Transverse colon (tissue), 4 donors: ENCODE data around the gene ATG16L1. TPM values are rescaled to one million over a fixed set of nuclear protein-coding genes. Genes with fewer than 3 reads are reported as not detected.

Source experiments
- DNase-seq: peaks from one replicate; pipeline ENCODE4 v3.0.0-alpha.2; 2019
- H3K27ac ChIP-seq, 4 donors: fragments of 200-600 bp; sonication (generic); 2 replicates each; pipeline ENCODE4 v1.5.1; 2016 to 2018; ENCODE audit warnings: inconsistent platforms in 4 of 4
- H3K27me3 ChIP-seq: fragments of 200-600 bp; sonication (generic); 2 replicates; pipeline ENCODE4 v1.5.1; 2017; ENCODE audit warnings: inconsistent platforms
- H3K36me3 ChIP-seq, 4 donors: fragments of 200-600 bp; sonication (generic); 2 replicates each; pipeline ENCODE4 v1.5.1; 2017 to 2019; ENCODE audit warnings: inconsistent platforms in 4 of 4
- H3K4me1 ChIP-seq, 4 donors: fragments of 200-600 bp; sonication (generic); 2 replicates each; pipeline ENCODE4 v1.5.1; 2017 to 2020; ENCODE audit warnings: inconsistent platforms in 4 of 4
- H3K4me3 ChIP-seq, 4 donors: fragments of 200-600 bp; sonication (generic); 1 replicate in 1 of 4; 2 replicates in 3 of 4; pipeline versions ENCODE4 v1.5.1 to v1.6.1; 2017 to 2019; ENCODE audit warnings: inconsistent platforms in 4 of 4
- H3K9me3 ChIP-seq, 2 donors: fragments of 200-600 bp; sonication (generic); 2 replicates each; pipeline ENCODE4 v1.5.1; 2017 to 2019; ENCODE audit warnings: inconsistent platforms in 2 of 2
- EP300 ChIP-seq: sonication (generic); formaldehyde crosslinking; IDR thresholded peaks from one replicate; pipeline ENCODE4 v1.6.1; 2017; ENCODE audit warnings: antibody characterized with exemption, low read depth
- POLR2A ChIP-seq: fragments of 450-650 bp; IDR thresholded peaks from one replicate; pipeline ENCODE4 v1.6.1; 2016; ENCODE audit warnings: antibody characterized with exemption, mild to moderate bottlenecking, moderate library complexity
- POLR2AphosphoS5 ChIP-seq, 3 donors: sonication (generic); formaldehyde crosslinking; IDR thresholded peaks; one replicate each; pipeline ENCODE4 v1.6.1; 2016; ENCODE audit warnings: antibody characterized with exemption in 3 of 3
- WGBS, 2 donors: methylation state at CpG; one replicate each; pipeline ENCODE4 v1.1.5; 2018; ENCODE audit warnings: low coverage in 1 of 2; 5-methylcytosine and 5-hydroxymethylcytosine counted together
- in situ Hi-C, 4 donors: fragments of 200-750 bp; cut with MboI; loops; one replicate each; pipeline versions ENCODE4 v1.15.0 to v1.15.1; 2017; ENCODE audit warnings: low sequenced_read_pairs in 3 of 4, low pct_ligation_motif_present in 1 of 4, low pct_unique_long_range_greater_than_20kb in 1 of 4
- intact Hi-C: fragments of 100-400 bp; cut with DNase I; formaldehyde crosslinking; loops from one replicate; pipeline ENCODE4 v1.15.1; 2023; ENCODE audit warnings: low total_unique reads
- total RNA-seq, 4 donors: library from RNA; depleted of rRNA; stranded (reverse); fragments of >200 nt; gene quantifications; one replicate each; pipeline ENCODE4 v1.1.0, GENCODE V29; 2016
- TF ChIP-seq, protein P1 (sequence below), 5 experiments: fragments of 200-600 bp in 3 of 5; fragments of 450-650 bp in 2 of 5; sonication (generic) in 3 of 5; IDR thresholded peaks; 1 replicate in 2 of 5; 2 replicates in 3 of 5; pipeline ENCODE4 v1.5.1; 2016 to 2017; ENCODE audit warnings: antibody characterized with exemption in 5 of 5, inconsistent platforms in 3 of 5, mild to moderate bottlenecking in 2 of 5, moderate library complexity in 1 of 5

ATG16L1 gene
- total RNA-seq, 4 donors from 2014 or later, result 10.1 to 101 (median 50.3) TPM

DNA sequence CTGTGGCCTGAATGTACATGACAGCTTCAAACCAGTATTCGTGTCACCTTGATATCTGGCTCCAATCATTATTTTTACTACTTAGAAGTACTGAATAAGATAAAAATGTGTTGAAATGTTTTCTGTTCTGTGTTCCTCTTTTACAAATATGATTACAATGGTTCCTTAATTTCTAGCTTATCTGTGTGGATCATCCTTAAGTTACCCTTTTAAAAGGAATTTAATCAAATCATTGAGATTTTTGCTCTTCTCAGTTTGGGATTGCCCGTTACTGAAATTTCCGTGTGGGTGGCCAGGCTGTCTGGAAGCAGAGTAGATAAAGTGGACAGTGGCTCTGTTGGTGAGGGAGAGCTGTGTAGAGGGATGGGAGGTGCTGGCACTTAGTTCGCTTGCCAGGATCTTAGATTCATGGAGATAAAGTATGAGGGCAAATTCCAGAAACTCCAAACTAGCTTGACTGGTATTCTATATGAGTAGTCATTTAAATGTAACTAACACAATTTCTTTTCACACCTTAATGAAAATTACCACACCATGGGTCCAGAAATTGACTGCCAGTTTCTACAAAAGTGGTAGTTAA lies 28.7 kb downstream of the ATG16L1 start:
- no peak overlapping the region for H3K27ac ChIP-seq
- TF ChIP-seq POLR2A (no peak), EP300 (no peak)
- TF ChIP-seq, protein P1, sequence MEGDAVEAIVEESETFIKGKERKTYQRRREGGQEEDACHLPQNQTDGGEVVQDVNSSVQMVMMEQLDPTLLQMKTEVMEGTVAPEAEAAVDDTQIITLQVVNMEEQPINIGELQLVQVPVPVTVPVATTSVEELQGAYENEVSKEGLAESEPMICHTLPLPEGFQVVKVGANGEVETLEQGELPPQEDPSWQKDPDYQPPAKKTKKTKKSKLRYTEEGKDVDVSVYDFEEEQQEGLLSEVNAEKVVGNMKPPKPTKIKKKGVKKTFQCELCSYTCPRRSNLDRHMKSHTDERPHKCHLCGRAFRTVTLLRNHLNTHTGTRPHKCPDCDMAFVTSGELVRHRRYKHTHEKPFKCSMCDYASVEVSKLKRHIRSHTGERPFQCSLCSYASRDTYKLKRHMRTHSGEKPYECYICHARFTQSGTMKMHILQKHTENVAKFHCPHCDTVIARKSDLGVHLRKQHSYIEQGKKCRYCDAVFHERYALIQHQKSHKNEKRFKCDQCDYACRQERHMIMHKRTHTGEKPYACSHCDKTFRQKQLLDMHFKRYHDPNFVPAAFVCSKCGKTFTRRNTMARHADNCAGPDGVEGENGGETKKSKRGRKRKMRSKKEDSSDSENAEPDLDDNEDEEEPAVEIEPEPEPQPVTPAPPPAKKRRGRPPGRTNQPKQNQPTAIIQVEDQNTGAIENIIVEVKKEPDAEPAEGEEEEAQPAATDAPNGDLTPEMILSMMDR (IDR thresholded peaks at IDR 0.05), result no peak
- H3K9me3 ChIP-seq, result no peaks in the 10 kb centered on the region
- no peak for DNase-seq
- intact Hi-C loops (no loop called here), in situ Hi-C loops (loop anchor here in 1 of 4 donors (25.0 kb wide), 1 partner anchor 157 kb away; no protein-coding TSS in a partner anchor)
- peaks cover 0 to 85% (median 37%) of the 10 kb centered on the region in 4 donors for H3K36me3 ChIP-seq
- WGBS, 2 donors, result 62 to 75% methylated on average over 1 to 4 of the region's 4 CpGs
- H3K27me3 ChIP-seq, result no peaks in the 10 kb centered on the region
- H3K4me1 ChIP-seq, result peaks cover 0 to 8% (median 0%) of the 10 kb centered on the region in 4 donors
- H3K4me3 ChIP-seq, result no peak overlapping the region

DNA sequence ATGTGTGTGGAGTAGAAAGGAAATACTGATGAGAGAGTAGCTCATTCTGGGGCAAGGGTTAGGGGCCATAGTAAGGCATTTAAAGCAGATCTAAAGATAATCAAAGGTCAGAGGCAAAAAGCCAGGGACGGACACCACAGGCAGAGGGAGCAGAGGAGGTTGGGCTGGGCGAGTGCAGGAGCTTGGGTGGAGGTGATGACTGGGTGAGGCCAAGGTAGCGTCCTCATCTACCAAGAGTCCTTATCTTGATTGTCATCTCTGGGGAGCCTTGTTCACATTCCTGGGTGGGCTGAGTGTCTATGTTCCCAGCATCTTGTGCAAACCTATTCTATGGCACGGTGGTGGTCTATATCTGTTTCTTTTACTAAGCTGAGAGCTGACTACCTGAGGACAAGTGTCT lies 30.1 kb downstream of the ATG16L1 start:
- no peak for DNase-seq
- Histone ChIP-seq H3K27me3 (no peaks in the 10 kb centered on the region), H3K36me3 (peaks cover 0 to 77% (median 37%) of the 10 kb centered on the region in 4 donors), H3K4me3 (no peak overlapping the region), H3K27ac (no peak overlapping the region), H3K9me3 (no peaks in the 10 kb centered on the region), H3K4me1 (peaks cover 0 to 8% (median 0%) of the 10 kb centered on the region in 4 donors)
- WGBS, 2 donors, result 83 to 93% methylated on average over 3 to 4 of the region's 4 CpGs
- in situ Hi-C loops (loop anchor here in 1 of 4 donors (25.0 kb wide), 1 partner anchor 156 kb away; no protein-coding TSS in a partner anchor), intact Hi-C loops (no loop called here)
- TF ChIP-seq, protein P1 (IDR thresholded peaks at IDR 0.05), result no peak

DNA sequence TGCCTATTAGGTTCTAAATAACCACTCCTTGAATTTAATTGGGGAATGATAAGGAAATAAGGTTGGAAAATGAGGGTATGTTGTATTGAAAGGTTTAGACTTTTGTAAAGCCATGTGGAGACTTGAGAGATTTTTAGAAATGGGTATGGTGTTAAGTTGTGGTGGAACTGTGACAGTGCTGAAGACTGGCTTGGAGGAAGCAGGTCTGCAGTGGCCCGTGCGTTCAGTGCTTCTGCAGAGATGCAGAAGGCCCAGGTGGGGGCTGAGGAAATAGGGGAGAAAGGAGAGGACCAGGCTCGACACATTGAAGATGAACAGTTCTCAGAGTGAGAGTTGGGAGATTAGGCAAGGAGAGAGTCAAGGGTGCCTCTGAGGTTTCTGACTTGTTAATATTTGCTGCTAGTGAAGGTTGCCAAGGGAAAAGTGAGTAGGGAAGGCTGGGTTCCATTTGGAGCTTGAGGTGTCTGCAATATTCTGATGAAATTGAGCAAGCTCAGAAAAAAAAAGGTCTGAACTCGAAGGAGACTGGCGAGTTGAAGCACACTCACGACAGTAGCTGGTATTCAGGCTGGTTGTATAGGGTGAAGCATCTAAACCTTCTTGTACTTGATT lies 30.6 kb downstream of the ATG16L1 start:
- H3K4me3 ChIP-seq, result no peak overlapping the region
- H3K27ac ChIP-seq, result no peak overlapping the region
- in situ Hi-C loops (loop anchor here in 1 of 4 donors (25.0 kb wide), 1 partner anchor 155 kb away; no protein-coding TSS in a partner anchor), intact Hi-C loops (no loop called here)
- peaks cover 0 to 72% (median 34%) of the 10 kb centered on the region in 4 donors for H3K36me3 ChIP-seq
- no peak for DNase-seq
- H3K9me3 ChIP-seq, result no peaks in the 10 kb centered on the region
- 90 to 94% methylated on average over 6 of the region's 6 CpGs for WGBS, 2 donors
- peaks cover 0 to 8% (median 0%) of the 10 kb centered on the region in 4 donors for H3K4me1 ChIP-seq
- no peak for TF ChIP-seq POLR2A
- TF ChIP-seq EP300, result no peak
- TF ChIP-seq POLR2AphosphoS5 (IDR thresholded peaks at IDR 0.05), result no peak
- TF ChIP-seq, protein P1 (IDR thresholded peaks at IDR 0.05), result no peak
- H3K27me3 ChIP-seq, result no peaks in the 10 kb centered on the region

DNA sequence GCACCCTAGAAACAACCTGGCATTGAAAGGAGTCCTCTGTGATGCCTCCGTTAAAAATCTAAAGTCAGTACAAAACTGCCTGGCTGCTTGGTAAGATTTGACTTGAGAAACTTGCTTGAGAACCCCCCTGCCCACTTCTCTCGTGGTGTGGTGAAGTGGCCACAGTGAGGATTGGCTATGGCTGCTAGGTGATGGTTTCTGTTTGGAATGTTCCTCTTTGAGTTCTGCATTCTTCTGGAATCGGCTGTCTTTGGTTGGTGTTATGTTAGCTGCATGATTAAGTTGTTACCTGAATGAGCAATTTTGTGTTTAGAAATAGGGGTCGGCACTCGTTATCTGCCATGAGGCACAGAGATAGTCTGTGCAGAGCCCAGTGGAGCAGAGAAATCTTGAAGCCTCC lies 34.4 kb downstream of the ATG16L1 start:
- intact Hi-C loops, result no loop called here
- in situ Hi-C loops, result loop anchor here in 1 of 4 donors (25.0 kb wide), 1 partner anchor 151 kb away; no protein-coding TSS in a partner anchor

More for the DNA sequence above, 34.4 kb downstream of the ATG16L1 start:
- H3K27ac ChIP-seq, result no peak overlapping the region
- DNase-seq, result no peak
- H3K4me3 ChIP-seq, result no peak overlapping the region
- H3K27me3 ChIP-seq, result no peaks in the 10 kb centered on the region
- TF ChIP-seq EP300 (no peak), POLR2AphosphoS5 (IDR thresholded peaks at IDR 0.05) (no peak), POLR2A (no peak)
- TF ChIP-seq, protein P1 (IDR thresholded peaks at IDR 0.05), result no peak
- WGBS, 2 donors, result 76 to 90% methylated on average over 2 to 5 of the region's 5 CpGs
- peaks cover 0 to 58% (median 29%) of the 10 kb centered on the region in 4 donors for H3K36me3 ChIP-seq
- H3K4me1 ChIP-seq, result no peaks in the 10 kb centered on the region
- H3K9me3 ChIP-seq, result no peaks in the 10 kb centered on the region
